ENCODE data around the gene SCAF11. TPM values are rescaled to one million over a fixed set of nuclear protein-coding genes. Genes with fewer than 3 reads are reported as not detected.

Gene SCAF11
- polyA plus RNA-seq, 2 of the 4 experiments (the other 2 are of a cell fraction): 43.0 to 110 TPM

DNA sequence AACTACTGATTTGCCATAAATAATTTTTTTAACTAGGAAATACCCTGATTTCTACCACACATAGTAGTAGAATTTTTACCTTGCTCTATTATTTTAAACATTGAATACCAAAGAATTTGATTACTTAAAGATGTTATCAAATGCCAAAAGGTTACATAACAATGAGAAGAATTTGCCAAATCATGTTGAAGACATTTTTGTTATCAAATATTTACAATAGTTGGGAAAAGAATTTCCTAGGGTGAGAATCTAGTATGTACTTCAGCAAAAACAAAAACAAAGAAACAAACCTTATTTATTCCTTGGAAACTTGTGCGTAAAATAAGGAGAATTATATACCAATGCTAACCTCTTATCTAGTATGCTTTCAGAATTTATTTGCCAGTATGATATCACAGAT, 107.2 kb downstream of the SCAF11 start (continued):
- TF ChIP-seq, protein P1, sequence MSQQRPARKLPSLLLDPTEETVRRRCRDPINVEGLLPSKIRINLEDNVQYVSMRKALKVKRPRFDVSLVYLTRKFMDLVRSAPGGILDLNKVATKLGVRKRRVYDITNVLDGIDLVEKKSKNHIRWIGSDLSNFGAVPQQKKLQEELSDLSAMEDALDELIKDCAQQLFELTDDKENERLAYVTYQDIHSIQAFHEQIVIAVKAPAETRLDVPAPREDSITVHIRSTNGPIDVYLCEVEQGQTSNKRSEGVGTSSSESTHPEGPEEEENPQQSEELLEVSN (IDR thresholded peaks at IDR 0.05; ENCODE audit: borderline replicate concordance, low read depth): no peak
- TF ChIP-seq HOXB5 (CRISPR knock-in tag; IDR thresholded peaks at IDR 0.05): no peak

DNA sequence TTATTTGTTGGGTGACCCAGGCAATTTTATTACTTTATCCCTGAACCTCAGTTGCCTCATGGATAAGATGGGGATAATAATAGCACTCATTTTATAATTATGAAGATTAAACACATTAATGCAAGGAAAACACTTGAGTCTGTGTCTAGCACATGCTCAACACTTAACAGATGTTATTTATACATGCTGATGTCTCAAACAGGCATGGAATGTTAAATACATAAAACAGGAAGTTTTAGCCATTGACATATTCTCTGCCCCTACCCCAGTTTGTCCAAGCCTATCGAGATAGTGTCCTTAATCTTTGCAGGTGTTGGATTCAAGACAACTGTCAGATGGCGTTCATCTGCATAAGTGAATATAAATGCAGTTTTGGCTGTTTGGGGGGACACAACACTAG, 109.8 kb downstream of the SCAF11 start:
- H3K27ac ChIP-seq: no peak overlapping the region
- CTCF ChIA-PET: no interaction called here
- ATAC-seq (no peak), DNase-seq (ENCODE audit: low read depth in 1 of 2, low spot score in 1 of 2) (no peak), FAIRE-seq (no peak)
- no peak overlapping the region for H3K4me2 ChIP-seq
- H3K9me3 ChIP-seq: no peaks in the 10 kb centered on the region
- 94% methylated on average over 2 of the region's 2 CpGs for WGBS (ENCODE audit: missing lambda C conversion rate)
- no peak overlapping the region for H3K4me3 ChIP-seq
- POLR2A ChIA-PET: no interaction called here
- TF ChIP-seq POLR2A (IDR thresholded peaks at IDR 0.05; ENCODE audit: low read length): no peak
- no peak for TF ChIP-seq MAZ (IDR thresholded peaks at IDR 0.05; ENCODE audit: borderline replicate concordance, low read depth, low read length)
- TF ChIP-seq, protein P2, sequence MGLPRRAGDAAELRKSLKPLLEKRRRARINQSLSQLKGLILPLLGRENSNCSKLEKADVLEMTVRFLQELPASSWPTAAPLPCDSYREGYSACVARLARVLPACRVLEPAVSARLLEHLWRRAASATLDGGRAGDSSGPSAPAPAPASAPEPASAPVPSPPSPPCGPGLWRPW (IDR thresholded peaks at IDR 0.05): no peak
- no peak for TF ChIP-seq NR3C1 (IDR thresholded peaks at IDR 0.05)
- no peak for TF ChIP-seq NFE2L2 (conservative IDR thresholded peaks at IDR 0.05; ENCODE audit: low read length)
- TF ChIP-seq KDM5A (IDR thresholded peaks at IDR 0.05): no peak
- no peak for TF ChIP-seq RFX5 (IDR thresholded peaks at IDR 0.05)
- TF ChIP-seq SMC3 (IDR thresholded peaks at IDR 0.05): no peak
- TF ChIP-seq TP53 (CRISPR knock-in tag; IDR thresholded peaks at IDR 0.05): no peak
- no peak for TF ChIP-seq FOSB (CRISPR knock-in tag; IDR thresholded peaks at IDR 0.05)
- no peak for TF ChIP-seq GATA3 (IDR thresholded peaks at IDR 0.05; ENCODE audit: borderline replicate concordance)
- no peak for TF ChIP-seq BHLHE40 (IDR thresholded peaks at IDR 0.05; ENCODE audit: low read depth, low read length)
- no peak for TF ChIP-seq CEBPB (IDR thresholded peaks at IDR 0.05)
- TF ChIP-seq KDM1A (IDR thresholded peaks at IDR 0.05; ENCODE audit: low read depth): no peak
- peaks cover 28% of the 10 kb centered on the region; the same call in 2 of the 3 replicates for H3K4me1 ChIP-seq

DNA sequence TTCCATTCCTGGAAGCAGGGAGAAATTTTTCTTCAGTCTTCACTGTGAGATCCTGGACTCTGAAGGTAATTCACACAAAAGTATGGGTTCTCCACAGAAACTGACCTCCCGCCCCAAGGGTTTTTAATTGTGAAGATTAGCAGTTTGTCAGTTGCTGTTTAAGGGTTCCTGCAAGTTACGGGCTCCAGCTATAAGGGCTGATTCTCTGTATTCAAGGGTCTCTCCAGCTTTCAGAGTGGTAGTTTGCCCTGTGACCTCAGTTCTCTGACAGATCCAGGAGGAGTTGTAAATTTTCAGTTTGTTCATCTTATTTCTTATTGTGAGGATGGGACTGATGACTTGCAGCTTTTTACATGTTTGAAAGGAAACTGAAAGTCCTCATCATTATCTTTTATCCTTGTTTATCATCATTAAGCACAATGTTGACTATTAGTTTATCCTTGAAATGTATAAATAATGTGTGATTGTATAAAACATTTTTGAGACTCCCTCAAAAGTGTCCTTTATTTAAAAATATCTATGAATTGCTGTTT, 110.9 kb downstream of the SCAF11 start:
- Histone ChIP-seq H3K9me3 (0 out of 3 replicates have a peak, but pooled peaks cover 4% of the 10 kb centered on the region), H3K27ac (no peak overlapping the region), H3K4me3 (no peak overlapping the region), H3K4me1 (peaks cover 28% of the 10 kb centered on the region; the same call in 2 of the 3 replicates), H3K4me2 (peak overlapping the region; percentile 25; the same call in 1 of the 3 replicates)
- ChIA-PET CTCF (no interaction called here), POLR2A (no interaction called here)
- DNase-seq (ENCODE audit: low read depth in 1 of 2, low spot score in 1 of 2): no peak
- peak in 1 of 2 experiments; percentile 20; a peak in 1 of 6 replicates for ATAC-seq
- WGBS (ENCODE audit: missing lambda C conversion rate): 96% methylated on average over 2 of the region's 2 CpGs
- TF ChIP-seq, protein P3, sequence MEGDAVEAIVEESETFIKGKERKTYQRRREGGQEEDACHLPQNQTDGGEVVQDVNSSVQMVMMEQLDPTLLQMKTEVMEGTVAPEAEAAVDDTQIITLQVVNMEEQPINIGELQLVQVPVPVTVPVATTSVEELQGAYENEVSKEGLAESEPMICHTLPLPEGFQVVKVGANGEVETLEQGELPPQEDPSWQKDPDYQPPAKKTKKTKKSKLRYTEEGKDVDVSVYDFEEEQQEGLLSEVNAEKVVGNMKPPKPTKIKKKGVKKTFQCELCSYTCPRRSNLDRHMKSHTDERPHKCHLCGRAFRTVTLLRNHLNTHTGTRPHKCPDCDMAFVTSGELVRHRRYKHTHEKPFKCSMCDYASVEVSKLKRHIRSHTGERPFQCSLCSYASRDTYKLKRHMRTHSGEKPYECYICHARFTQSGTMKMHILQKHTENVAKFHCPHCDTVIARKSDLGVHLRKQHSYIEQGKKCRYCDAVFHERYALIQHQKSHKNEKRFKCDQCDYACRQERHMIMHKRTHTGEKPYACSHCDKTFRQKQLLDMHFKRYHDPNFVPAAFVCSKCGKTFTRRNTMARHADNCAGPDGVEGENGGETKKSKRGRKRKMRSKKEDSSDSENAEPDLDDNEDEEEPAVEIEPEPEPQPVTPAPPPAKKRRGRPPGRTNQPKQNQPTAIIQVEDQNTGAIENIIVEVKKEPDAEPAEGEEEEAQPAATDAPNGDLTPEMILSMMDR (IDR thresholded peaks at IDR 0.05): no peak
- TF ChIP-seq SMC3 (IDR thresholded peaks at IDR 0.05) (no peak), SREBF2 (IDR thresholded peaks at IDR 0.05) (no peak), JUNB (IDR thresholded peaks at IDR 0.05) (no peak)
- FAIRE-seq: no peak

DNA sequence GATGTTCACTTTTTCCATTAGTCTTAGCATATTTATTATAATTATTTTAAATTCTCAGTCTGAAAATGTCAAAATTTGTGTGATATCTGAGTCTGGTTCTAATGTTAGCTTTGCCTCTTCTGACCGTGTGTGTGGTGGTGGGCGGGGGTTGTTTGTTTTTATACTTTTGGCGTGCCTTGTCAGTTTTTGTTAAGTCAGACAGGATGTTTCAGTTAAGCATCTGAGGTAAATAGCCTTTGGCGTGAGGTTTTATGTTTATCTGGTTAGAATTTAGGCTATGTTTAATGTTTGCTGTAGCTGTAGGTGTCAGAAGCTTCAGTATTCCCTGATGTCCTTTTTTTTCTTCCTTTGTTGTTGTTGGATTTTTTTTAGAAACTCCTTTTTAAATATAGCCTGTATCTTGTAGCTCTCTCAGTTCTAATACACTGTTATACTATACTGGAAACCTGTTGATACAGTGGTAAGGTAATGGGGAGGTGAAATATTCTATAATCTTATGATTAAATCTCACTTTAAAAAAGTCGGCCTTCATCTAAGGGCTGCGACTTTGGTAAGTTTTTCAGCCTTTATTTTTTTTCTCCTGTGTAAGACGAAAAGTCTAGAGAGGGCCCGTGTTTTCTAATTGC, 111.6 kb downstream of the SCAF11 start:
- WGBS (ENCODE audit: missing lambda C conversion rate): 38% methylated on average over 8 of the region's 8 CpGs
- ATAC-seq (peak in 1 of 2 experiments; percentile 53; a peak in 2 of 6 replicates), FAIRE-seq (no peak), DNase-seq (ENCODE audit: low read depth in 1 of 2, low spot score in 1 of 2) (peak in 1 of 2 experiments; percentile 21)
- TF ChIP-seq NR3C1 (IDR thresholded peaks at IDR 0.05): no peak
- TF ChIP-seq, protein P1 (IDR thresholded peaks at IDR 0.05; ENCODE audit: borderline replicate concordance, low read depth): no peak
- H3K4me3 ChIP-seq: no peak overlapping the region
- H3K27ac ChIP-seq: no peak overlapping the region
- H3K4me1 ChIP-seq: peaks cover 28% of the 10 kb centered on the region; the same call in 2 of the 3 replicates
- CTCF ChIA-PET: no interaction called here
- 0 out of 3 replicates have a peak, but pooled peaks cover 4% of the 10 kb centered on the region for H3K9me3 ChIP-seq
- peak overlapping the region; percentile 25 for H3K4me2 ChIP-seq
- POLR2A ChIA-PET: no interaction called here

Data from A549 (cell line).